Epithelial cell of alveolus of lung (primary cell): ENCODE measurements around the gene BBX. TPM values are rescaled to one million over a fixed set of nuclear protein-coding genes. Genes with fewer than 3 reads are reported as not detected.

Experiments used
- total RNA-seq: library from RNA; depleted of rRNA; stranded (reverse); fragments of >200 nt; gene quantifications from 2 replicates; pipeline ENCODE4 v1.2.1, GENCODE V29; 2015

Gene BBX
- total RNA-seq, result 49.9 and 81.5 TPM in 2 replicates

DNA sequence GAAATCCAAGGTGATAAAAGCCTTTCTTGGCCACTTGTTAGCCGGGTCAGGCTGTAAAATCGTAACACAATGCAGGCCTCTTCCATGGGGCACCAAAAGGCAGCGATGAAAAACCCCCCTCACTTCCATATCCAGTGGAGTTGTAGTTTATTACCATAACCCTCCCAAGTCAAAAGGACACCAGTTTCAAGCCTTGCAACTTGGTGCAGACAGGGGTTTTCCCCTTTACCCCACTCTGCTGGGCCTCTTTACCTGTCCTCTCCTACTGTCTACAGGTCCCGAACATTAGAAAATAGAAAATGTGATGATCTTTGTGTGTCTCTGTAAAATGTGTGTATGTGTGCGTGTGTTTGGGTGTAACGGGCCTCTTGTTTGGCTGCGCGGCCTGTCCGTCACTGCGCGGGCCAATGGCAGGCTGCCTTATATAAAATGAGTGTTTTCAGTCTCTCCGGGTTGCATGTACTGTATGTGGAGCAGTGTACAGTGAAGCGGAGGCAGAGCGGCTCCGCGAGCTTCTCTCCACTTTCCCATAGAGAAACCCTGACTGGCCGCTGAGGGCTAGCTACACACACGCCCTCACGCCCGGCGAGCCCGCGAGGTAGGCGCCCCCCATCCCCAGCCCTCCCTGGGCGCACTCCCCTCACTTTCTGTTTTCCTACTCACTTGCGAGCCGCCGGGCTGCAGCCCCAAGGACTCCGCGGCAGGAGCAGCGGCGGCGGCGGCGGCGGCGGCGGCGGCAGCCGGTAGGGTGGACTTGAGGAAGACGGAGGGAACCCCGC, at the start of gene BBX:
Gene BBX (plus strand): TSS at position 453 of the 779 bp plus-strand sequence. CDS start 187,499 bp downstream, outside the sequence.

Other genes with a start within 250 kb of the BBX start
- not detected in 2 replicates for gene CCDC54, start 145.5 kb upstream of the BBX start, total RNA-seq